Measurements from ENCODE around the gene NR2F2. TPM values are rescaled to one million over a fixed set of nuclear protein-coding genes. Genes with fewer than 3 reads are reported as not detected.

The NR2F2 gene
- total RNA-seq, 1 donor: 14.5 TPM

DNA sequence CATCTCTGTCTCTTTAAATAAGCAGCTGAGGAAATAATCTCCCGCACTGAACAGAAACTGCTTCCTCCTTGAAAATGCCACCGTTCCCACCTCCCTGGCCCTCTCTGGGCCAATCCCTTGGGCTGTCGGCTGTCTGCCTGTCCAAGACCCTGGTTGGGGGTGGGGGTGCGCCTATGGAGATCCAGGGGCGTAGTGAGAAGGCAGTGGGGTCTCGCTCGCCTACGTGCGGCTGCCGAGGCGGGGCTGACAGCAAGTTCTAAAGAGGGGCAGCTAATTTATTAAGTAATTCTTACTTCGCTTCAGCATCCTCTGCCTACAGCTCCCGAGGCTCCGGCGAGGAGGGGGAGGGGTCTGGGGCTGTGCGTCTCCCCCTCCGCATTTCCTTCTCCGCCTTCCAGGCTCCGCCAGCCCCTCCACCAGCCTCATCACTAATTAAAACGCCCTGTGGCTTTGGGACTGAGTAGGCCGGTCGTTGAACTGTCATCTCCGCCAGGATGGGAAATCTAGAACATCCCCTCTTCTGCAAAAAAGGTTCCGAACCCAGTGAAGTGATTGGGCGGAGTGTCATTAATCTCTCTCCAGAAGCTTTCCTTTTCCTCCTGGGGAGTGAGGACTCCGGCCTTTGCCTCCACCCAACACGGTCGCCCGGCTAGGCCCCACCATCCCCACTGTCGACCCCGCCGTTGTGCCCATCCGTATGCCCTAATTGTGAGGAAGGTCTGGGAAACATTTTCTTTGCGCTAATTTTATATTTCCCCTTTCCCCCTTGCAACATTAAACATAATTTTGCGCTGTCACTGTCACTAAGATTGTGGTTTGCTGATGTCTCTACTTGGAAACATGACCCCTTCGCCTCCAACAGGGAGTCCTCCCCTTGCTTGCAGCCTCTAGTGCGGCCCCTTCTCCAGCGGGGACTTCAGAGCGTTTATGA, 16.9 kb downstream of the NR2F2 start:
- Histone ChIP-seq H3K27ac (ENCODE audit: low read depth, low read length) (peak overlapping the region; percentile 34), H2AFZ (ENCODE audit: low read length) (no peak overlapping the region), H4K20me1 (ENCODE audit: insufficient read depth, low read length) (no peaks in the 10 kb centered on the region), H3K27me3 (ENCODE audit: insufficient read depth, low read length) (no peaks in the 10 kb centered on the region), H3K79me2 (ENCODE audit: insufficient read depth, low read length) (peaks cover 79% of the 10 kb centered on the region), H3K4me2 (ENCODE audit: insufficient read depth, low read length) (peak overlapping the region; percentile 21), H3K9me3 (ENCODE audit: low read depth, low read length) (no peaks in the 10 kb centered on the region), H3K4me3 (ENCODE audit: insufficient read depth, low read length) (no peak overlapping the region), H3K36me3 (ENCODE audit: insufficient read depth, low read length) (peaks cover 9% of the 10 kb centered on the region), H3K4me1 (ENCODE audit: insufficient read depth, low read length) (peaks cover 35% of the 10 kb centered on the region)
- DNase-seq (ENCODE audit: insufficient read length, low spot score, missing footprints): no peak
- TF ChIP-seq, protein P1, sequence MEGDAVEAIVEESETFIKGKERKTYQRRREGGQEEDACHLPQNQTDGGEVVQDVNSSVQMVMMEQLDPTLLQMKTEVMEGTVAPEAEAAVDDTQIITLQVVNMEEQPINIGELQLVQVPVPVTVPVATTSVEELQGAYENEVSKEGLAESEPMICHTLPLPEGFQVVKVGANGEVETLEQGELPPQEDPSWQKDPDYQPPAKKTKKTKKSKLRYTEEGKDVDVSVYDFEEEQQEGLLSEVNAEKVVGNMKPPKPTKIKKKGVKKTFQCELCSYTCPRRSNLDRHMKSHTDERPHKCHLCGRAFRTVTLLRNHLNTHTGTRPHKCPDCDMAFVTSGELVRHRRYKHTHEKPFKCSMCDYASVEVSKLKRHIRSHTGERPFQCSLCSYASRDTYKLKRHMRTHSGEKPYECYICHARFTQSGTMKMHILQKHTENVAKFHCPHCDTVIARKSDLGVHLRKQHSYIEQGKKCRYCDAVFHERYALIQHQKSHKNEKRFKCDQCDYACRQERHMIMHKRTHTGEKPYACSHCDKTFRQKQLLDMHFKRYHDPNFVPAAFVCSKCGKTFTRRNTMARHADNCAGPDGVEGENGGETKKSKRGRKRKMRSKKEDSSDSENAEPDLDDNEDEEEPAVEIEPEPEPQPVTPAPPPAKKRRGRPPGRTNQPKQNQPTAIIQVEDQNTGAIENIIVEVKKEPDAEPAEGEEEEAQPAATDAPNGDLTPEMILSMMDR (IDR thresholded peaks at IDR 0.05; ENCODE audit: extremely low read depth, low read depth, low read length): no peak

DNA sequence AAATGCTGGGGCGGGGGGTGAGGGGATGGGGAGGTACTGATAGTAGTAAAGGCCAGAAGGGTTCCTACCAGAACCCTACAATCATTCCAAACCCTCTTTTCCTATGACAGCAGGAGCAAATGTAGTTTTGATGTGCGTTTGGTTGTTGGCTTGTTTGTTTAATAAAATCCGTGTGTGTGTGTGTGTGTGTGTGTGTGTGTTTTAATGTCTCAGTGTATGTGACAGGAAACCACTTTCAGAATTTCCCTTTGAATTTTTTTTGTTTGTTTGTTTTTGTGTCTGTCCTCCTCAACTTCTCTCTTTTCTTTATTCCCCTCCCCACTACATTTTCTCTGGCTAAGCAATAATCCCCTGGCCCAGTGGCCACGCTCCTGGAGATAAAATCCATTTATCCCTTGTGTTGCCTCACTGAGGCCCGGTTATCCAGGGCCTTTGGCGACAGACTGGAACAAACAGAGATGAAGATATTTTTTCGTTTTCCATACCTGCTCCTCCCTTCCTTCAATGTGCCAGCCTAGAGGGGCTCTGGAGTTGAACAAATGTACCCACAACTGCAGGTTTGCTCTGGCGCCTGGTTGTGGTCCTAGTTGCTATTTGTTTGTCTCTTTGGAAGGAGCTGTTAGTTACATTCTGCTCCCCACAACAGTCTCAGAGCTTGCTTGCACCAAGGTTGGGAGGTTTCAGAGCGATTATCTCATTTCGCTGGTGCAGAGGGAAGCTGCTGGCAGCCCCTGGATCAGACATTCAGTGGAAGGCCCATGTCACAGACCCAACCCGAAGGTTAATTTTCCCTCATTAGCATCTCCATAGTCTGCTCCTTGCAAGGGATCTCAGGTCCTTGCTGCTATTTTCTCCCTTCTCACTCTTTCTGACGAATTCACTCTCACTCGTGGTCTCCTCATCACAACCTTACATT, 17.9 kb downstream of the NR2F2 start:
- peak overlapping the region; percentile 27 for H3K4me2 ChIP-seq (ENCODE audit: insufficient read depth, low read length)
- H4K20me1 ChIP-seq (ENCODE audit: insufficient read depth, low read length): no peaks in the 10 kb centered on the region

DNA sequence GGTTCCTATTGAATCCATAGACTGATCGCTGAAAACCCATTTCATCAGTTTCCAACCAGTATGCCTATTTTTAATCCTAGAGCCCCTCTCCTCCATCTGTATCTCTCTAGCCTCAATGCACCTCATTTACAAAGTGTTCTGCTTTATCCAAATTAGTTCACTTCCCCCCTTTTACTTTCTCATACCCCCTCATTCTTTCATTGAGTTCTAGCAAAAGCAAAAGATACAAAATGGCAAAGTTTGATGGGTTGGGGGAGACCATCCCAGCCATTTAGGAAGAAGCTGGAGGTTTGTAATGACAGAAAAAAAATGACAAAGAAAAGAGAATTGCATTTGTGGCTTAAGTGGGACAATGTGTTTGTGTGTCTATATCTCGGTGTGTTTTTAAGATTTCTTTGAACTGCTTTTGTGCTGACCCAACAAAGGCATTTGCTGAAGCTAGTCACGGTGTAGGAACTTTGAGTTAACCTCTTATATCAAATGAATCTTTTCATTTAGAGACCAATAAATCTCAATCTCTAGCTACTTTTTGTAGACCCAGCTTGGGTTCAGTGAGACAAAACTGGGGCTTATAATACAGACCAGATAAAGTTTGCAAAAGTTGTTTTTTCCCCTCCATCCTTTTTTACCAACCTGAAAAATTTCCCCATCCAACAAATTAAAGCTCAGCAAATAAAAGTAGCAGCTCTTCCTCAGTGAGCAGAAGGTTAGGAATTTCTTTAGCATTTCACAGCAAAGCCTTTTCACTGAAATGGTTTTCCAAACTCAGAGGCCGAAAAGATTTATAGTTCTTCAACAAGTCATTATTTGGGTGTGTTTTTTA, 18.7 kb downstream of the NR2F2 start:
- H4K20me1 ChIP-seq (ENCODE audit: insufficient read depth, low read length): no peaks in the 10 kb centered on the region
- no peaks in the 10 kb centered on the region for H3K9me3 ChIP-seq (ENCODE audit: low read depth, low read length)
- TF ChIP-seq, protein P1 (IDR thresholded peaks at IDR 0.05; ENCODE audit: extremely low read depth, low read depth, low read length): no peak
- peaks cover 9% of the 10 kb centered on the region for H3K36me3 ChIP-seq (ENCODE audit: insufficient read depth, low read length)
- peaks cover 45% of the 10 kb centered on the region for H3K4me1 ChIP-seq (ENCODE audit: insufficient read depth, low read length)
- no peak overlapping the region for H2AFZ ChIP-seq (ENCODE audit: low read length)
- peak overlapping the region; percentile 11 for H3K4me2 ChIP-seq (ENCODE audit: insufficient read depth, low read length)
- DNase-seq (ENCODE audit: insufficient read length, low spot score, missing footprints): no peak
- H3K27me3 ChIP-seq (ENCODE audit: insufficient read depth, low read length): no peaks in the 10 kb centered on the region
- peak overlapping the region; percentile 58 for H3K27ac ChIP-seq (ENCODE audit: low read depth, low read length)
- H3K4me3 ChIP-seq (ENCODE audit: insufficient read depth, low read length): no peak overlapping the region
- peaks cover 61% of the 10 kb centered on the region for H3K79me2 ChIP-seq (ENCODE audit: insufficient read depth, low read length)

More for the DNA sequence above, 17.9 kb downstream of the NR2F2 start:
- no peak for DNase-seq (ENCODE audit: insufficient read length, low spot score, missing footprints)
- no peak overlapping the region for H2AFZ ChIP-seq (ENCODE audit: low read length)
- peaks cover 41% of the 10 kb centered on the region for H3K4me1 ChIP-seq (ENCODE audit: insufficient read depth, low read length)
- H3K9me3 ChIP-seq (ENCODE audit: low read depth, low read length): no peaks in the 10 kb centered on the region
- no peak overlapping the region for H3K4me3 ChIP-seq (ENCODE audit: insufficient read depth, low read length)
- TF ChIP-seq, protein P1 (IDR thresholded peaks at IDR 0.05; ENCODE audit: extremely low read depth, low read depth, low read length): no peak
- no peaks in the 10 kb centered on the region for H3K27me3 ChIP-seq (ENCODE audit: insufficient read depth, low read length)
- H3K36me3 ChIP-seq (ENCODE audit: insufficient read depth, low read length): peaks cover 9% of the 10 kb centered on the region
- peak overlapping the region; percentile 58 for H3K27ac ChIP-seq (ENCODE audit: low read depth, low read length)
- H3K79me2 ChIP-seq (ENCODE audit: insufficient read depth, low read length): peaks cover 70% of the 10 kb centered on the region
